NCI-H187 (cell line): Measurements from ENCODE around the gene THAP4.
A peak's percentile ranks its signal among the peaks of the same experiment; 100 is the strongest.

Experiments
- DNase-seq, 2 experiments: peaks; one replicate each; lab custom pipeline; 2025; lab: John Stamatoyannopoulos, UW

Gene THAP4

GRCh38 chr2:241547781-241548450 lies 89.0 kb downstream of the THAP4 start:
- DNase-seq, result no peak

GRCh38 chr2:241546771-241547498 lies 90.0 kb downstream of the THAP4 start:
- DNase-seq, result no peak

GRCh38 chr2:241545523-241546473 lies 91.2 kb downstream of the THAP4 start:
- no peak for DNase-seq

- DNase-seq, result no peak
Observed at GRCh38 chr2:241545106-241545505, 91.9 kb downstream of the THAP4 start.

- no peak for DNase-seq
Observed at GRCh38 chr2:241542278-241542605, 94.7 kb downstream of the THAP4 start.

GRCh38 chr2:241541564-241542277 lies 95.2 kb downstream of the THAP4 start:
- no peak for DNase-seq

- peak in 1 of 2 experiments; percentile 15 for DNase-seq
Observed at GRCh38 chr2:241540771-241541561, 96.0 kb downstream of the THAP4 start.

GRCh38 chr2:241540401-241540770 lies 96.6 kb downstream of the THAP4 start:
- no peak for DNase-seq

GRCh38 chr2:241539616-241540374 lies 97.2 kb downstream of the THAP4 start:
- DNase-seq, result no peak

- DNase-seq, result no peak
Observed at GRCh38 chr2:241538838-241539615, 97.9 kb downstream of the THAP4 start.

- no peak for DNase-seq
Observed at GRCh38 chr2:241535871-241536655, 100.9 kb downstream of the THAP4 start.

GRCh38 chr2:241534701-241535375 lies 102.1 kb downstream of the THAP4 start:
- no peak for DNase-seq
